ENCODE results near the gene SOX6.

SOX6 gene

GRCh38 chr11:15947681-15948648, 408.4 kb downstream of the SOX6 start:
- DNase-seq, result no peak

GRCh38 chr11:15945726-15946125, 410.6 kb downstream of the SOX6 start:
- no peak for DNase-seq

GRCh38 chr11:15944460-15944859, 411.9 kb downstream of the SOX6 start:
- DNase-seq, result no peak

GRCh38 chr11:15943418-15944197, 412.7 kb downstream of the SOX6 start:
- no peak for DNase-seq

GRCh38 chr11:15942936-15943335, 413.4 kb downstream of the SOX6 start:
- no peak for DNase-seq

- no peak for DNase-seq
Measured at GRCh38 chr11:15942126-15942525, 414.2 kb downstream of the SOX6 start.

- DNase-seq, result no peak
Measured at GRCh38 chr11:15941206-15941770, 415.1 kb downstream of the SOX6 start.

GRCh38 chr11:15940462-15941205, 415.7 kb downstream of the SOX6 start:
- no peak for DNase-seq

- no peak for DNase-seq
Measured at GRCh38 chr11:15938983-15939382, 417.4 kb downstream of the SOX6 start.

- no peak for DNase-seq
Measured at GRCh38 chr11:15938121-15938611, 418.2 kb downstream of the SOX6 start.

- DNase-seq, result no peak
Measured at GRCh38 chr11:15937601-15938120, 418.7 kb downstream of the SOX6 start.

GRCh38 chr11:15936011-15936410, 420.3 kb downstream of the SOX6 start:
- DNase-seq, result no peak

- no peak for DNase-seq
Measured at GRCh38 chr11:15935373-15935772, 421.0 kb downstream of the SOX6 start.

- no peak for DNase-seq
Measured at GRCh38 chr11:15933886-15934625, 422.3 kb downstream of the SOX6 start.

GRCh38 chr11:15932417-15932816, 423.9 kb downstream of the SOX6 start:
- DNase-seq, result no peak

- DNase-seq, result no peak
Measured at GRCh38 chr11:15931497-15931896, 424.8 kb downstream of the SOX6 start.

GRCh38 chr11:15930442-15931025, 425.8 kb downstream of the SOX6 start:
- no peak for DNase-seq

GRCh38 chr11:15929371-15929901, 426.9 kb downstream of the SOX6 start:
- DNase-seq, result no peak

- no peak for DNase-seq
Measured at GRCh38 chr11:15927864-15928217, 428.5 kb downstream of the SOX6 start.

- no peak for DNase-seq
Measured at GRCh38 chr11:15927196-15927863, 429.0 kb downstream of the SOX6 start.
